ENCODE data around the gene RNF144A.

GRCh38 chr2:6960659-6961058 is 43.4 kb downstream of the RNF144A start:
- no peak for TF ChIP-seq EZH2 (IDR thresholded peaks at IDR 0.05; ENCODE audit: insufficient read depth, poor library complexity, severe bottlenecking)
- no peak for TF ChIP-seq EZH2phosphoT487 (IDR thresholded peaks at IDR 0.05; ENCODE audit: insufficient read depth, low read depth)
